GM19324 (cell line): ENCODE measurements around the gene CCR6.

Experiments used
- ATAC-seq: cut with Tn5 transposase; IDR thresholded peaks from one replicate; pipeline ENCODE4 v1.9.1; 2021; ENCODE audit warnings: mild to moderate bottlenecking, moderate library complexity; ENCODE audit not compliant: unreplicated experiment, low FRiP score

Gene CCR6

DNA sequence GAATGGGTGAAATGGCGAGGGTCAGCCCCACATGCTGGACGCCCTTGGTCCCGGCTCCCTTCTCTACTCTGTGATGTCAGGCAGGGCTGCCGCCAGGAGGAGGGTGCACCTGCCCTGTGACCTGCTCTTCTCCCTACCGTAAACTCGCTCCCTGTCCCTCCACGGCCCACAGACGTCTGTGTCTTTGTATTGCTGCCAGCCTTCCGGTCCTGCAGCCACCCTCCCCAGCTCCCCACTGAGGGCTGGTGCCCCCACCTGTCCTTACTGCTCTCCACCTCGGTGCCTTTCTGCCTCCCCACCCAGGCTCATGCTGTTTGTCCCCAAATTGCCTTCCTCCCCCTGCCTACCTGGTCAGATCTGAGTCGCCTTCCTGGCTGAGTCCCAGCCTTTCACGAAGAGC lies 4.1 kb upstream of the CCR6 start:
- ATAC-seq: no peak

DNA sequence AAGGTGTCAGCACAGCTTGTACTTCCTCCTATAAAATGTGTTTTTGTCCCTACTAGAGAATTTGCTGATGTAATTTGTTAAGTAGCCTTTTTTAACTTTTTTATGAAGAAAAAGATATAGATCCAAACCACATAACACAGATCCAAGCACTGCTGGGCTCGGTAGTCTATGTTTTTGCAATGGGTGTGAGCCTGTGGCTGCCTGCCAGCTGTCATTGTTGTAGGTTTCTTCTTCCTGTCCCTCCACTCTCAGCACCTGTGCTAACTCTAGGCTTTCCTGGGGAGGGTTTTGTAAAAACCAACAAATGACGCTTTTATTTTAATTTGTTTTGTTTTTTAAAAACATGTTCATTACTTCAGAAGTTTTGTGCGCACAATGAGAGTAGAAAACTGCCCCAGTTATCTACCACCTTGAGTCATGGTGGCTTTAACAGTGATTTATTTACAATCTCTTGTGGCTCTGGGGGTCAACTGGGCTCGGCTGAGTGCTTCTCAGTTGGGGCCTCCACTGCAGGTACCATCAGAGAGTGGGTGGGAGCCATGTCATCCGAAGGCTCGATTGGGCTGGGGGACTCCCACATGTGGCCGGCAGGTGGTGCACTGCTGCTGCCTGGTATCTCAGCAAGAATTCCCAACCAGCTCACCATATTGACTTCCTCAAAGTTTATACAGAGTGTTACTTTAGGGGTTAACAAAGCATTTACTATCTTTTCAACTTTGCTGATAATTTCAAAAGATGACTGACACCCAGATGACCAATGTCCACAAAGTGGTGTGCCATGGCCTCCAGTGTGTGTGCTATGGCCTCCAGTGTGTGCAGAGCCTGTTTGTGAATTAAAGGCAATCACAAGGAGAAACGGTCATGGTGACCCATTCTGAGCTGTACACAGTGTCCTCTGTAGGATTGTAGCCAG lies 3.0 kb upstream of the CCR6 start:
- ATAC-seq: no peak

DNA sequence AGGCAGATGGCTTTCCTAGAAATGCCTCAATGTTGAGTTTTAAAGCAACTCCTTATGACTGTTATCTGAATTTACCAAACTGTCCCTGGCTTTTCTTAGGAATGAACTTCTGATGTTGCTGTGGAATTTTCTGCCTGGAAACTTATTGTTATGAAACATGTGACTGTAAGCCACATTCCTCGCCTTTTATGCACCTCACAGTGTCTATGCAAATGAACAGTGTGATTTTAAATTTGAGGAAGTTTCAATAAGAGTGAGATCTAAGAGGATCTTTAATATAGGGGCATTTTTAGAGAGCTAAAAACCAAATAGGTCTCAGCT lies 2.4 kb upstream of the CCR6 start:
- no peak for ATAC-seq

DNA sequence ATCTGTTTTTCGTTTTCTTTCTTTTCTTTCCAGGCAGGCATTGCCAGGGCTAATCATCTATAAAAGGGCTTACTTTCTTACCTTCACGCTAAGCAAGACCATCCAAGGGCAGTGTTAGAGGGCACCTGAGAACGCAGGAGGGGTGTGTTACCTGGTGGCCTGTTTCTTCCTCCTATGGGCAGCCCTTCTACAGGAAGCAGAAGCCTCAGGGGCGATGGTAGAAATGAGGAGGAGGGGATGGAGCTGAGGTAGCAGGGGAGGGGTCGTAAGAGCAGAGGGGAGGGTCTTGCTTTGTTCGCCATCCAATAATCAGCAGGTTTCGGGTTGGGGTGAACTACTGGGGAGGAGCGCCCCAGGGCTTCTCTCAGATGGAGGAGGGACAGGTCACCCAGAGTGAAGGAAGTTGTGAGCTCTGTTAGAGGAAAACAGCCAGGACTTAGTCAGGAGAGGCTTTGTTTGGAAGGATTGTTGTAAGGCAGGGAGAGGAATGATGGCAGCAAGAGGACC lies 1.5 kb upstream of the CCR6 start:
- ATAC-seq: no peak

DNA sequence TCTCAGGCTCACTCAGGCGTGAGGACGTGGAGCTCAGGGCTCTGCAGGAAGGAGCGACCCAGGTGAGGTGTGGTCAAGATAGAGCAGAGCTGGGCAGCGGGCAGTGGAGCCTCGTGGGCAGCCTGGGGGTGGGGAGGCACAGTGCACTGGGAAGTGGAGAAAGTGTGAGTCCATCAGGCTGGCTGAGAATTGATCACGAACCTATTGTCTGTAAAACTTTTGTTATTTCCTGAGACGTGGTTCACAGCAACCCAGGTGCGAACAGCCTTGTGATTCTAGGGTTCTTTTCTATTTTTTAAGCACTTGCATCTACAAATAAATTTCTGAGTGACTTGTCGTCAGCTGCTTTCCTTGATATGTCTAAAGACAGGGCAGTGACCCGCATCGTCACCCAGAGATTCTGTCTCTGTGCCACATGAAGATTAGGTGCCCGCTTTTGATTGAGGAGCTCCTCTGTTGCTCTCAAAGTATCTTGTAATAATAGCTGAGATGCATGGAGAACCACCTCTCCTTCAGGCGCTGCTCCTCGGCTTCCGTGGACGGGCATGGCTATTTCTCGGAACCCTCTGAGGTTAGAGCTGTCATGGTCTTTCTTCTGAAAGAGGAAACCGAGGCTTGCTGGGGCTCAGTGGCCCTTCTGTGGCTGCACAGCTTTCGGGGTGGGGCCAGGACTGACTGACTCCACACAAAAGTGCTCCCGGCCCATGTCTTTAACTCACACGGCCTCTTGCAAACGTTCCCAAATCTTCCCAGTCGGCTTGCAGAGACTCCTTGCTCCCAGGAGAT lies 662 bp upstream of the CCR6 start:
- ATAC-seq: peak; percentile 35

DNA sequence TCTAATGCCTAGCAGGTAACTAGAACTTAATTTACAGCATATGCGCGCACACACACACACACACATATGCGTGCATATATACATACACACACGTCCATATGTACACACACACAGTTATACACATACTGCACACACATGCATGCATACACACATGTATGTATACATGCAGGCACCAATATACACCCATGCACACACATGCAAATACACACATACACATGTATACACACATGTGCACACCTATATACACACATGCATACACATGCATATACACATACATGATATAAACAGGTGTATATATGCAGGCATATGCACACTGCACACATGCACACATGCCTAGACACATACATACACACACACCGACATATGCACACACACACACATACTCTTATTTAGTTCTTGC lies 1.9 kb downstream of the CCR6 start:
- no peak for ATAC-seq

DNA sequence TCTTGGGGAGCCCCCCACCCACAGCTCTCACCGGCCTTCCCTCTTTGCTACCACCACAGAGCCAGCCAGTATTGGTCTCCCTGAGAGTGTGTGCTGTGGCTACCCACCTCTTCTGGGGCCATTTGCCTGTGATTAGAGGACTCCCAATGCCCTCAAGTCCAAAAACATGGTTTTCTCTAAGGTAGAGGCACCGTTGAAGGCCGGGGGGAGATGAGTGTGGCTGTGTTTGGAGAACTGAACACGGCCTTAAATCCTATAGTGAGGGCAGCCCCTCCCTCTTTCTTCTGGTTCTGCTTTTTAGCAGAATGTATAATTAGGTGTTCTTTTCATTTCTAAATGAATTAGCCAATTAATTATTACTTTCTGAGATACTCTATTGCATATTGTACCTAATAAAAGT lies 2.5 kb downstream of the CCR6 start:
- no peak for ATAC-seq

DNA sequence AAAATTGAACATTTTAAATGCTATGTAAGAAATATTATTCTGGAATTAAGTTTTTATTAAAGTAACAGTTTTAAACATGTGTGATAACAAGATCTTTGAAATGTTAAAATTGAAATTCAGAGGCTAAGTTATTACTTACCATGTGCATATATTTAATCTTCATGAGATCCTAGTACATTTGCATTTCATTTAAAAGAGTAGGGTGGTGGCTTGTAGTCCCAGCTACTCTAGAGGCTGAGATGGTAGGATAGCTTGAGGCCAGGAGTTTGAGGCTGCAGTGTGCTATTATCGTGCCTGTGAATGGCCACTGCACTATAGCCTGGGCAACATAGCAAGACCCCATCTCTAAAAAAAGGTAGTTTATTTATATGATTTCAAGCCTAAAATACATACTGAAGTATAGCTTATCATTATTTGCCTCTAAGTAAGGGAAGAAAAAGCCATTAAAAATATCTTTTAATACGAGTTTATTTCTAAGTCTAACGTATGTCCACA lies 3.0 kb downstream of the CCR6 start:
- no peak for ATAC-seq

DNA sequence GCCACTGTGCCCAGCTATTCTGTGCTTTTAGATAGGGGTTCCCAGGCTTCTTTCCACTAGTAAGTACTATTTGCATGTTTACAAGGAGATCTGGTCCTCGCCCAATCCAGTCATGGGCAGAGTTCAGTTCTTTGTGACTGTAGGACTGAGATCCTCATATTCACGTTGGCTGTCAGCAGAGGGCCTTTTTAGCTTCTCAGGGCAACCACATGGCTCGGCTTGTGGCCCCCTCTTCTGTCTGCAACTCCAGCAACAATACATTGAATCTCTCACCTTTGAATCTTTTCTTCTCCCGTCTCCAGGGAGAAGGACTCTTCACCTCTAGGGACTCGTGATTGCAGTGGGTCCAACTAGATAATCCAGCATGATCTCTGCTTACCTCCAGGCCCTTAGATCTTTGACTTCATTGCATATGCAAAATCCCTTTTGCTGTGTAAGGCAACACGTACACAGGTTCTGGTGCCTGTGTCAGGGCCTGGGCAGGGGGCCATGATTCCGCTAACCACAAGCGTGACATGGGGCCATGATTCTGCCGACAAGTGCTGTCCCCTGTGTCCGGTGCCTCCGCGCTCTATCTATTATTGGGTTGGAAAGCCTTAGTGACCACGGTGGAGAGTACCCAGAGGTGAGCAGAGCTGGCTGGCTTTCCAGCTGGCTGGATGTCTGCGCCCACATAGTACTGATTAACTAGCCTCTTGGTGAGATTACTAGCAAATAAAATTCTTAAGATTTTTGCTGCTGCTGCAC lies 5.1 kb downstream of the CCR6 start:
- ATAC-seq: peak; percentile 38

DNA sequence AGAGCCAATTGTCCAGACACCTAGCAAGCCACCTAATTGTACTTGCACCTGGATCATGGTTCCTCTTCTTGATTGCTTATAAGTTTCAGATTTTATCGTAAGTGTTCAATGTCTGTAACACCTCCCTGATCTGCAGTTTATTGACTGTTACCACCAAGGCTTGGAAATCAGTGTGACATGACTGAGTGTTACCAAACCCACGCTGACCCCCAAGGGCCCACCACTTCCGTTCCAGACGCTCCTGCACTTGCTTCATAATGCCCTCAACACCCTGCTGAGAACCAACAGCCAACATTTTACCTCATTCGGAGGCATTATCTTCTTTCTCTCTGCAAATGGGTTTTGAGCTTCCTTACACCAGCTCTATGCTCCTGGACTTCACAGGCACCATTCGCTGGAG lies 6.3 kb downstream of the CCR6 start:
- ATAC-seq: no peak

DNA sequence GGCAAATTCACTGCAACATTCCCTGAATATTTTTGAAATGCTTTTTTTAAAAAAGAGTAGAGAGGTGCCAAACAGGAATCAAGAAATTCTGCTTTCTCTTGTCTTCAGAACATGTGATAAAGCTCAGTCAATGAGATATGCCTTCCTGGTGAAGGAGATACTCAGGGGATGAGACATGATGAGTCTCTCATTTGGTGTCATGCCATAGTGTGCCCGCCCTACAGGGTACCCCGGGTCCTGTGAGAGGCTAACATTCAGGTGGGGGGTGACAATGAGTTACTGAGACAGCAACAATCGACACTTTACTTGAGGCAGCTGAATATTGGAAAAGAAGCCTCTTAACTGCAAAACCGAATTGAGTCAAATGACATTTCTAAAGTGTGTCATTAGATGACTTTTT lies 6.7 kb downstream of the CCR6 start:
- no peak for ATAC-seq

DNA sequence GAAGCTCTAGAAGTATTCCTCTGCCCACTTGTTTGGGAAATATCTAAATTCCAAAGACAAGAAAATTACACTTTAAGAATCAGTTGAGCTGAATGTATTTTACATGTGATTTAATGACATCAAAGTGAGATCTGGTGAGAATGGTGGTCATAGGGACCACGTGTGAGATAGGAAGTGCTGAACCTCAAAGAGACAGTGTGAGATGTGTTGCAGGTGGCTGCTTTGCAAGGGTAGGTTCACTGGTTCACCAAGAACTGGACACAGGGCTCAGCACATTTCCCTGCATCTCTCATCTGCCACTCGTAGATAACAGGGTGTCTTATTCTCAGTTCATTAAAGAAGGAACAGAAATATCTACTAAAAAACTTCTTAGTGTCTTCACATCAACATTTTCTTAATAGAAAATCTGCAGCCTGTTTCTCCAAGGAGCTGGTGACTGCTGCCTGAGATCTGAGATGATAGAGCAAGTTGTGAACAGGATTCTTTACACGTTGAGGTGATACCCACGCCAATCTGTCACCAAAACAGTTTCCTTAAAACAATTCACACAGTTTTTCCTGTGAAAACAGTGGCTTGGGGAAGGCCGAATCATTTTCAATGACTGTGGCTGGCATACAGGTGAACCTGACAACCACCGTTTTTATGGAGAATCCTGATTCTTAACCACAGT lies 7.2 kb downstream of the CCR6 start:
- peak; percentile 42 for ATAC-seq

DNA sequence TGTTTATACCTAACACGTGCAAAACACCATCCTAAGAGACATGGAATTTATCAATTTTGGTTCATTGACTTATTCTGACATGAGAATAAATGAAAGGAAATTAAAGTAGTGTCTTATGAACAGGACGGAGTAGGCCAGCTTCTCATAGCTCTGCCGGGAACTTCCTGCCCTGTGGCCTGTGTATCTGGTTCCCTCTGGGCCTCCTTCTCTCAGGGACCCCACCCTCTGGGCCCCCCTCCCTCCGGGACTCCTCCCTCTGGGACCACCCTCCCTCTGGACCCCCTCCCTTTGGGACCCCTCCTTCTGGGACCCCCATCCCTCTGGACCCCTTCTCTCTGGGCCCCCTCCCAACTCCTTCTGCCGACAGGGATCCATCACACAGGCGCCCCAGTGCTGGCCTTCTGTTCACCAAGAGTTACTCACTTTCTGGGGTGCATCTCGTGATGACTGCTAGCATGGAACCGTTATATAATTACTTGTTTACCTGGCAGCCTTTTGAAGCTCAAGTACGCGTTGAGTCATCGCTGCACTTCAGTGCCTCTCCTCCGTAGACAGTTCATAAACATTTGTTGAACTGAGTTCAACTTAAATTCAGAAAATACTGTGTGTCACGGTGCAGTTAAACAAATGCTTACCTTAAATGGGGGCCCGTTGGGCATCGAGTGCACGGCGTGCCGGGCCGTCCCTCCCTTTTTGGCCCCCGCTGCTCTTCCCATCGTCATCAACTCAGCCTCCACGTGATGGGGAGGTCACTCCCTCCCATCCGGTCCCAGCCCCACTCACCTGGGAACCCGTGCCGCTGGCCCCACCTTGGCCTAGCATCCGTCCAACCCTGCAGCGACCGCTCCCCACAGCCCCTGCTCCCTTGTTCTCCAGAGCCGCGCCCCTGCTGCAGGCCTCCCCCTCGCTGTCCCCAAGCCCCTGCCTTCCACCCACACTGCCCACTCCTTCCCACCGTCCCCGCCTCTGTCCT lies 8.1 kb downstream of the CCR6 start:
- ATAC-seq: no peak

DNA sequence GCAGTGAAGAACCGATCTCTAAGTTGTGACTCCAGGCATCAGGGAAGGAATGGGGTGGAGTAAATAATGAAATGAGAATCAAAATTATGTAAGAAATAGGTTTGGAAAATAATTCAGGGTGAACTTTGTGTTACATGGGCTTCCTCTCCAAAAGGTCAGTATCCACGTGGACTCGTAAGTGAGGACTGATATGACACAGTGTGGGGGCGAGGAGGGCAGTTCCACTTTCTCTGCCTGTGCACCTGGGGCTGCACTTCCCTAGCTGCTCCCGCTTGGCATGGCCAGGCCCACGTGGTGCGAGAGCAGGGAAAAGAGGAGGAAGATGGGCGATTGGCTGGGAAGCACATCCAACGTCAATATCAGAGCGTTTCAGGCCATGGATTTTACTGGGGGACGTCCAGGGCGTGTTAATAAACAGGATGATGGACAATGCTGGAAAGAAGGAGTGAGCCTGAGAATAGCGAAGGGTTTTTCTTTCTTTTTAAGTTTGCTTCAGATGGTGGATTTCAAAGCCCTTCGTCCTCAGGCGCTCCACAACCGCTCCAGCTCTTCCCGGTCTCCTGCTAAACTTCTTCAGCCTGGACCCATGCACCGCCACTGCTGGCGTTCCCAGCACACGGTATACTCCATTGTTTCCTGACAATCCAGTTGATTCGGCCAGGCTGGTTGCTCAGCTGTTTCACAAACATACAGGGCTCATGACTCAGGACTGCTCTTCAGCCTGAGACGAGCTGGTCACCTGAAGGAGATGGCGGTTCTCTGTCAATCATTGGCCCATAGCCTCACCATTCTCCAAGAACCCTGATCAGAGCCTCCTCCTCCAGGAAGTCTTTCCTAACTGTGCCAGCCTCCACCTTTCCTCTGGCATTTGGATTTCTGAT lies 11.8 kb downstream of the CCR6 start:
- no peak for ATAC-seq

DNA sequence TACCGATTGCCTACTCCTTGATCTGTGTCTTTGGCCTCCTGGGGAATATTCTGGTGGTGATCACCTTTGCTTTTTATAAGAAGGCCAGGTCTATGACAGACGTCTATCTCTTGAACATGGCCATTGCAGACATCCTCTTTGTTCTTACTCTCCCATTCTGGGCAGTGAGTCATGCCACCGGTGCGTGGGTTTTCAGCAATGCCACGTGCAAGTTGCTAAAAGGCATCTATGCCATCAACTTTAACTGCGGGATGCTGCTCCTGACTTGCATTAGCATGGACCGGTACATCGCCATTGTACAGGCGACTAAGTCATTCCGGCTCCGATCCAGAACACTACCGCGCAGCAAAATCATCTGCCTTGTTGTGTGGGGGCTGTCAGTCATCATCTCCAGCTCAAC lies 13.5 kb downstream of the CCR6 start:
- no peak for ATAC-seq

DNA sequence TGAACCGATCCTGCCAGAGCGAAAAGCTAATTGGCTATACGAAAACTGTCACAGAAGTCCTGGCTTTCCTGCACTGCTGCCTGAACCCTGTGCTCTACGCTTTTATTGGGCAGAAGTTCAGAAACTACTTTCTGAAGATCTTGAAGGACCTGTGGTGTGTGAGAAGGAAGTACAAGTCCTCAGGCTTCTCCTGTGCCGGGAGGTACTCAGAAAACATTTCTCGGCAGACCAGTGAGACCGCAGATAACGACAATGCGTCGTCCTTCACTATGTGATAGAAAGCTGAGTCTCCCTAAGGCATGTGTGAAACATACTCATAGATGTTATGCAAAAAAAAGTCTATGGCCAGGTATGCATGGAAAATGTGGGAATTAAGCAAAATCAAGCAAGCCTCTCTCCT lies 14.2 kb downstream of the CCR6 start:
- no peak for ATAC-seq

DNA sequence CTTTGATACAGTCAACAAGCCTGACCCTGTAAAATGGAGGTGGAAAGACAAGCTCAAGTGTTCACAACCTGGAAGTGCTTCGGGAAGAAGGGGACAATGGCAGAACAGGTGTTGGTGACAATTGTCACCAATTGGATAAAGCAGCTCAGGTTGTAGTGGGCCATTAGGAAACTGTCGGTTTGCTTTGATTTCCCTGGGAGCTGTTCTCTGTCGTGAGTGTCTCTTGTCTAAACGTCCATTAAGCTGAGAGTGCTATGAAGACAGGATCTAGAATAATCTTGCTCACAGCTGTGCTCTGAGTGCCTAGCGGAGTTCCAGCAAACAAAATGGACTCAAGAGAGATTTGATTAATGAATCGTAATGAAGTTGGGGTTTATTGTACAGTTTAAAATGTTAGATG lies 15.0 kb downstream of the CCR6 start:
- ATAC-seq: no peak

DNA sequence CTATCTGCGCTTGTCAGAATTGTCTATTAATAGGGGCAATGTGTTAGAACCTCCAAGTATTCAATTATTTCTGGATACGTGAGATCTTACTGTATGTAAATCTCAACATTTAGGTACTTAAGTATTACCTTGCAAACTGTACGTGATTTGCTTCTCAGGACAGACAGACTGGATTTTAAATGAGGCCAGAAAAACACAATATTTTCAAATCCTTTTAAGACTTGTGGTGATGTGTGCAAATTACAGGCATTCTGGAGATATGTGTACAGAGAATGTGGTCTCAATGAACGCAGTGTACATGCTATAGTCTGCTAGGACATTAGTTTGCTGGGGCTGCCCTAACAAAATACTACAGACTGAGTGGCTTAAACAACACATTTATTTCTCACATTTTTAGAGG lies 16.9 kb downstream of the CCR6 start:
- no peak for ATAC-seq
